LHCN-M2 (cell line): ENCODE data around the gene PLCG2. TPM values are rescaled to one million over a fixed set of nuclear protein-coding genes. Genes with fewer than 3 reads are reported as not detected.
"Not testable (repeated sequence)": the region's sequence is repeated elsewhere in the genome, so short reads cannot be mapped to it uniquely, and the experiment has no call there.

ENCODE experiments used
- DNase-seq: peaks from one replicate; pipeline ENCODE4 v3.0.0-alpha.2; 2012; ENCODE audit warnings: low read depth
- total RNA-seq: library from RNA; depleted of rRNA; stranded (reverse); fragments of >200 nt; gene quantifications from 2 replicates; pipeline ENCODE4 v1.2.3, GENCODE V29; 2014

PLCG2 gene
- total RNA-seq, 1 experiment from 2014 or later: 0.17 TPM

GRCh38 chr16:81790277-81790676 is 11.2 kb downstream of the PLCG2 start:
- no peak for DNase-seq

- DNase-seq: no peak
These were observed 11.8 kb downstream of the PLCG2 start for GRCh38 chr16:81790830-81791435.

- no peak for DNase-seq
These were observed 13.7 kb downstream of the PLCG2 start for GRCh38 chr16:81792828-81793227.

- DNase-seq: no peak
These were observed 16.1 kb downstream of the PLCG2 start for GRCh38 chr16:81795193-81795592.

- no peak for DNase-seq
These were observed 16.9 kb downstream of the PLCG2 start for GRCh38 chr16:81796035-81796434.

GRCh38 chr16:81796583-81797346 is 17.7 kb downstream of the PLCG2 start:
- no peak for DNase-seq

- no peak for DNase-seq
These were observed 18.4 kb downstream of the PLCG2 start for GRCh38 chr16:81797443-81797842.

GRCh38 chr16:81798311-81799137 is 19.4 kb downstream of the PLCG2 start:
- no peak for DNase-seq

- no peak for DNase-seq
These were observed 20.0 kb downstream of the PLCG2 start for GRCh38 chr16:81799138-81799504.

GRCh38 chr16:81801724-81802123 is 22.6 kb downstream of the PLCG2 start:
- not testable (repeated sequence) for DNase-seq

- DNase-seq: no peak
These were observed 24.2 kb downstream of the PLCG2 start for GRCh38 chr16:81803332-81803731.

- no peak for DNase-seq
These were observed 25.1 kb downstream of the PLCG2 start for GRCh38 chr16:81804134-81804610.

GRCh38 chr16:81806696-81807095 is 27.6 kb downstream of the PLCG2 start:
- no peak for DNase-seq

- no peak for DNase-seq
These were observed 28.8 kb downstream of the PLCG2 start for GRCh38 chr16:81807767-81808358.

GRCh38 chr16:81808933-81809480 is 29.9 kb downstream of the PLCG2 start:
- DNase-seq: no peak

GRCh38 chr16:81809567-81809966 is 30.5 kb downstream of the PLCG2 start:
- DNase-seq: no peak

GRCh38 chr16:81810361-81810760 is 31.3 kb downstream of the PLCG2 start:
- no peak for DNase-seq

GRCh38 chr16:81810894-81811538 is 31.9 kb downstream of the PLCG2 start:
- DNase-seq: no peak

- no peak for DNase-seq
These were observed 34.6 kb downstream of the PLCG2 start for GRCh38 chr16:81813648-81814047.

- DNase-seq: no peak
These were observed 35.8 kb downstream of the PLCG2 start for GRCh38 chr16:81814751-81815428.

GRCh38 chr16:81815429-81815766 is 36.3 kb downstream of the PLCG2 start:
- no peak for DNase-seq
